Activated CD4-positive, alpha-beta T cell treated with anti-CD3 and anti-CD28 coated beads, Interleukin-2, amount 10 ng/mL, durations not matched to agents 24 days and 14 days (primary cell): ENCODE results near the gene FMNL2. TPM values are rescaled to one million over a fixed set of nuclear protein-coding genes. Genes with fewer than 3 reads are reported as not detected.

Experiments
- DNase-seq: peaks from one replicate; pipeline ENCODE4 v3.0.0; 2022
- H3K27ac Mint-ChIP-seq: one replicate; pipeline ENCODE4 v1.8.0; 2022; ENCODE audit warnings: mild to moderate bottlenecking, mixed read lengths
- H3K27me3 Mint-ChIP-seq: one replicate; pipeline ENCODE4 v1.8.0; 2022; ENCODE audit warnings: mixed read lengths
- H3K36me3 Mint-ChIP-seq: one replicate; pipeline ENCODE4 v1.8.0; 2022; ENCODE audit warnings: low read depth, mild to moderate bottlenecking, mixed read lengths
- H3K4me1 Mint-ChIP-seq: one replicate; pipeline ENCODE4 v1.8.0; 2021; ENCODE audit warnings: mixed read lengths
- H3K4me3 Mint-ChIP-seq: one replicate; pipeline ENCODE4 v1.8.0; 2022; ENCODE audit warnings: mild to moderate bottlenecking, moderate library complexity, mixed read lengths
- H3K9me3 Mint-ChIP-seq: one replicate; pipeline ENCODE4 v1.8.0; 2021; ENCODE audit warnings: mixed read lengths
- intact Hi-C: fragments of 100-400 bp; cut with micrococcal nuclease; formaldehyde crosslinking; loops from one replicate; pipeline ENCODE4 v1.15.1; 2023
- total RNA-seq: library from RNA; stranded (reverse); gene quantifications from 2 replicates; pipeline ENCODE4 v1.2.3, GENCODE V29; 2022

The FMNL2 gene
- total RNA-seq, 1 donor from 2014 or later, result 14.9 TPM

GRCh38 chr2:152349416-152349815 lies 14.4 kb downstream of the FMNL2 start:
- H3K36me3 Mint-ChIP-seq, result no peaks in the 10 kb centered on the region
- no peak overlapping the region for H3K27ac Mint-ChIP-seq

GRCh38 chr2:152350155-152350679 lies 15.2 kb downstream of the FMNL2 start:
- no peaks in the 10 kb centered on the region for H3K36me3 Mint-ChIP-seq
- intact Hi-C loops, result no loop called here

More at GRCh38 chr2:152349416-152349815, 14.4 kb downstream of the FMNL2 start:
- H3K4me1 Mint-ChIP-seq, result no peaks in the 10 kb centered on the region
- no peak overlapping the region for H3K4me3 Mint-ChIP-seq
- no peaks in the 10 kb centered on the region for H3K27me3 Mint-ChIP-seq
- DNase-seq, result no peak
- intact Hi-C loops, result no loop called here
- H3K9me3 Mint-ChIP-seq, result no peaks in the 10 kb centered on the region

GRCh38 chr2:152352616-152353015 lies 17.6 kb downstream of the FMNL2 start:
- H3K27ac Mint-ChIP-seq, result no peak overlapping the region
- H3K36me3 Mint-ChIP-seq, result no peaks in the 10 kb centered on the region
- no peak overlapping the region for H3K4me3 Mint-ChIP-seq
- H3K4me1 Mint-ChIP-seq, result no peaks in the 10 kb centered on the region
- intact Hi-C loops, result no loop called here
- H3K27me3 Mint-ChIP-seq, result no peaks in the 10 kb centered on the region
- H3K9me3 Mint-ChIP-seq, result no peaks in the 10 kb centered on the region
- DNase-seq, result no peak

More at GRCh38 chr2:152350155-152350679, 15.2 kb downstream of the FMNL2 start:
- Mint-ChIP-seq H3K9me3 (no peaks in the 10 kb centered on the region), H3K27me3 (no peaks in the 10 kb centered on the region), H3K4me1 (no peaks in the 10 kb centered on the region), H3K27ac (no peak overlapping the region), H3K4me3 (no peak overlapping the region)
- DNase-seq, result no peak

GRCh38 chr2:152353364-152353763 lies 18.4 kb downstream of the FMNL2 start:
- intact Hi-C loops, result no loop called here
- no peak for DNase-seq

GRCh38 chr2:152354069-152354755 lies 19.2 kb downstream of the FMNL2 start:
- no peaks in the 10 kb centered on the region for H3K36me3 Mint-ChIP-seq
- DNase-seq, result no peak
- no peaks in the 10 kb centered on the region for H3K4me1 Mint-ChIP-seq
- no peaks in the 10 kb centered on the region for H3K9me3 Mint-ChIP-seq
- H3K4me3 Mint-ChIP-seq, result no peak overlapping the region
- no peaks in the 10 kb centered on the region for H3K27me3 Mint-ChIP-seq
- intact Hi-C loops, result no loop called here
- H3K27ac Mint-ChIP-seq, result no peak overlapping the region

More at GRCh38 chr2:152353364-152353763, 18.4 kb downstream of the FMNL2 start:
- H3K4me1 Mint-ChIP-seq, result no peaks in the 10 kb centered on the region
- no peaks in the 10 kb centered on the region for H3K36me3 Mint-ChIP-seq
- H3K27ac Mint-ChIP-seq, result no peak overlapping the region
- H3K9me3 Mint-ChIP-seq, result no peaks in the 10 kb centered on the region
- no peaks in the 10 kb centered on the region for H3K27me3 Mint-ChIP-seq
- H3K4me3 Mint-ChIP-seq, result no peak overlapping the region

GRCh38 chr2:152354909-152355308 lies 19.9 kb downstream of the FMNL2 start:
- Mint-ChIP-seq H3K36me3 (no peaks in the 10 kb centered on the region), H3K27ac (no peak overlapping the region), H3K4me1 (no peaks in the 10 kb centered on the region), H3K27me3 (peaks cover 3% of the 10 kb centered on the region), H3K9me3 (no peaks in the 10 kb centered on the region), H3K4me3 (no peak overlapping the region)
- intact Hi-C loops, result no loop called here
- DNase-seq, result no peak

- no peak overlapping the region for H3K27ac Mint-ChIP-seq
- no peak for DNase-seq
- no peak overlapping the region for H3K4me3 Mint-ChIP-seq
- no peaks in the 10 kb centered on the region for H3K36me3 Mint-ChIP-seq
- H3K27me3 Mint-ChIP-seq, result peaks cover 3% of the 10 kb centered on the region
- no peaks in the 10 kb centered on the region for H3K9me3 Mint-ChIP-seq
- intact Hi-C loops, result no loop called here
- no peaks in the 10 kb centered on the region for H3K4me1 Mint-ChIP-seq
Measured at GRCh38 chr2:152355409-152355831, 20.4 kb downstream of the FMNL2 start.

- no peaks in the 10 kb centered on the region for H3K36me3 Mint-ChIP-seq
- H3K4me1 Mint-ChIP-seq, result no peaks in the 10 kb centered on the region
- no peaks in the 10 kb centered on the region for H3K9me3 Mint-ChIP-seq
Measured at GRCh38 chr2:152359573-152360363, 24.8 kb downstream of the FMNL2 start.

GRCh38 chr2:152363936-152364335 lies 29.0 kb downstream of the FMNL2 start:
- Mint-ChIP-seq H3K36me3 (no peaks in the 10 kb centered on the region), H3K4me1 (peaks cover 2% of the 10 kb centered on the region), H3K27me3 (peaks cover 5% of the 10 kb centered on the region), H3K27ac (no peak overlapping the region), H3K9me3 (no peaks in the 10 kb centered on the region), H3K4me3 (no peak overlapping the region)
- intact Hi-C loops, result no loop called here
- no peak for DNase-seq

More at GRCh38 chr2:152359573-152360363, 24.8 kb downstream of the FMNL2 start:
- Mint-ChIP-seq H3K4me3 (no peak overlapping the region), H3K27ac (no peak overlapping the region), H3K27me3 (peaks cover 3% of the 10 kb centered on the region)
- intact Hi-C loops, result no loop called here
- DNase-seq, result no peak

- no peak for DNase-seq
- no peaks in the 10 kb centered on the region for H3K9me3 Mint-ChIP-seq
- H3K27ac Mint-ChIP-seq, result no peak overlapping the region
- intact Hi-C loops, result no loop called here
- peaks cover 10% of the 10 kb centered on the region for H3K27me3 Mint-ChIP-seq
- peaks cover 2% of the 10 kb centered on the region for H3K4me1 Mint-ChIP-seq
- no peak overlapping the region for H3K4me3 Mint-ChIP-seq
- no peaks in the 10 kb centered on the region for H3K36me3 Mint-ChIP-seq
Measured at GRCh38 chr2:152367547-152368390, 32.8 kb downstream of the FMNL2 start.

- H3K27me3 Mint-ChIP-seq, result peaks cover 14% of the 10 kb centered on the region
- no peak for DNase-seq
- H3K4me1 Mint-ChIP-seq, result peaks cover 2% of the 10 kb centered on the region
- intact Hi-C loops, result no loop called here
- H3K27ac Mint-ChIP-seq, result no peak overlapping the region
- H3K4me3 Mint-ChIP-seq, result no peak overlapping the region
- H3K36me3 Mint-ChIP-seq, result no peaks in the 10 kb centered on the region
- no peaks in the 10 kb centered on the region for H3K9me3 Mint-ChIP-seq
Measured at GRCh38 chr2:152369176-152369860, 34.3 kb downstream of the FMNL2 start.

GRCh38 chr2:152370783-152371182 lies 35.8 kb downstream of the FMNL2 start:
- Mint-ChIP-seq H3K27ac (no peak overlapping the region), H3K4me3 (no peak overlapping the region), H3K9me3 (no peaks in the 10 kb centered on the region), H3K4me1 (peaks cover 2% of the 10 kb centered on the region), H3K36me3 (no peaks in the 10 kb centered on the region), H3K27me3 (peaks cover 16% of the 10 kb centered on the region)
- DNase-seq, result no peak
- intact Hi-C loops, result no loop called here

- Mint-ChIP-seq H3K27me3 (peaks cover 16% of the 10 kb centered on the region), H3K9me3 (no peaks in the 10 kb centered on the region), H3K4me1 (peaks cover 2% of the 10 kb centered on the region), H3K27ac (no peak overlapping the region), H3K36me3 (no peaks in the 10 kb centered on the region), H3K4me3 (no peak overlapping the region)
- intact Hi-C loops, result no loop called here
- no peak for DNase-seq
Measured at GRCh38 chr2:152372438-152372984, 37.5 kb downstream of the FMNL2 start.
